DOHH2 (cell line): ENCODE data around the gene CD109.

Experiments
- H3F3A ChIP-seq: fragments of 200-600 bp; sonication (generic), shearing (Covaris generic); 2 replicates; pipeline ENCODE4 v1.6.0; 2016; ENCODE audit warnings: antibody characterized with exemption, mild to moderate bottlenecking; ENCODE audit not compliant: control insufficient read depth, insufficient read depth
- H3K27ac ChIP-seq: fragments of 200-600 bp; sonication (generic); 2 replicates; pipeline ENCODE4 v1.5.1; 2014; ENCODE audit warnings: low read depth, mild to moderate bottlenecking, low read length, moderate library complexity
- H3K27me3 ChIP-seq: fragments of 200-600 bp; sonication (generic); 2 replicates; pipeline ENCODE4 v1.6.1; 2014; ENCODE audit warnings: mild to moderate bottlenecking, low read length, mixed read lengths; ENCODE audit not compliant: control insufficient read depth
- H3K36me3 ChIP-seq: fragments of 200-600 bp; sonication (generic); 2 replicates; pipeline ENCODE4 v1.6.1; 2014; ENCODE audit warnings: mild to moderate bottlenecking, low read length, moderate library complexity, mixed read lengths; ENCODE audit not compliant: control insufficient read depth
- H3K4me1 ChIP-seq: fragments of 200-600 bp; sonication (generic); 2 replicates; pipeline ENCODE4 v1.6.1; 2014; ENCODE audit warnings: mild to moderate bottlenecking, low read length, mixed read lengths; ENCODE audit not compliant: control insufficient read depth
- H3K4me2 ChIP-seq: fragments of 200-600 bp; sonication (generic); 2 replicates; pipeline ENCODE4 v1.6.0; 2014; ENCODE audit warnings: mild to moderate bottlenecking, low read length, moderate library complexity
- H3K4me3 ChIP-seq: fragments of 200-600 bp; sonication (generic); 2 replicates; pipeline ENCODE4 v1.5.1; 2014; ENCODE audit warnings: mild to moderate bottlenecking, low read length, mixed read lengths
- H3K79me2 ChIP-seq: fragments of 200-600 bp; sonication (generic); 2 replicates; pipeline ENCODE4 v1.6.1; 2014; ENCODE audit warnings: mild to moderate bottlenecking, low read length, mixed read lengths; ENCODE audit not compliant: control insufficient read depth
- H3K9me2 ChIP-seq: fragments of 200-600 bp; sonication (generic); replicated peaks from 2 replicates; pipeline ENCODE4 v1.6.1; 2014; ENCODE audit warnings: mild to moderate bottlenecking, low read length, mixed read lengths; ENCODE audit not compliant: control insufficient read depth
- H3K9me3 ChIP-seq: fragments of 200-600 bp; sonication (generic); 2 replicates; pipeline ENCODE4 v1.6.1; 2014; ENCODE audit warnings: antibody characterized with exemption, low read length, mixed read lengths; ENCODE audit not compliant: control insufficient read depth, insufficient read depth
- H4K20me1 ChIP-seq: fragments of 200-600 bp; sonication (generic); 2 replicates; pipeline ENCODE4 v1.6.0; 2014; ENCODE audit warnings: low read depth, mild to moderate bottlenecking, antibody characterized with exemption, low read length, moderate library complexity; ENCODE audit not compliant: control insufficient read depth, insufficient read depth
- EZH2phosphoT487 ChIP-seq: fragments of 200-600 bp; sonication (generic); IDR thresholded peaks from 2 replicates; pipeline ENCODE4 v1.6.1; 2017; ENCODE audit warnings: borderline replicate concordance, mild to moderate bottlenecking, antibody characterized with exemption, low read length, moderate library complexity, mixed read lengths
- TF ChIP-seq, protein P1 (sequence below): fragments of 200-600 bp; sonication (generic); IDR thresholded peaks from one replicate; pipeline ENCODE4 v1.5.1; 2014; ENCODE audit warnings: antibody characterized with exemption, mild to moderate bottlenecking, low read depth, low read length; ENCODE audit not compliant: poor library complexity, severe bottlenecking

CD109 gene

DNA sequence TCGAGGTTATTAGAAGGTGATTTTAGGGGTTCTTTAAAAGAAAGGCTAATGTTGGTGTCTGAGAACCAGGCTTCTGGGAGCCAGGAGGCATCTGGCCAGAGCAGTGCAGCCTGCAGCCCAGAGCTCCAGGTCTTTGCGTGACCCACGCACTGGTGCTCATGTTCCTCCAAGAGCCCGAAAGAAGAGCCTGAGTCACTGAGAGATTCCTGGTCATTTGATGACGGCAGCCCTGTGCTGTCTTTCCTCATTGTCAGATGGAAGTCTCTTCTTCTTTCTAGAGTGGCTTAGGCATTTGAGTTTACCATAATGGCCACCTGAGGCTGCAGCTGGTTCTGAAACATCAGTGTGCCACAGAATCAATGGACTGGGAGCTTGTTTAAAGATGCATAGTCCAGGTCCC lies 46.4 kb downstream of the CD109 start:
- H3K27me3 ChIP-seq: 0 out of 2 replicates have a peak, but pooled peaks cover 10% of the 10 kb centered on the region
- H3K4me3 ChIP-seq: no peak overlapping the region
- H3K4me2 ChIP-seq: no peak overlapping the region
- H3K79me2 ChIP-seq: no peaks in the 10 kb centered on the region
- H3K36me3 ChIP-seq: no peaks in the 10 kb centered on the region
- no peak overlapping the region for H3K27ac ChIP-seq
- no peaks in the 10 kb centered on the region for H3K9me2 ChIP-seq
- H3F3A ChIP-seq: no peaks in the 10 kb centered on the region
- H4K20me1 ChIP-seq: no peaks in the 10 kb centered on the region
- H3K4me1 ChIP-seq: no peaks in the 10 kb centered on the region
- no peaks in the 10 kb centered on the region for H3K9me3 ChIP-seq
- TF ChIP-seq, protein P1, sequence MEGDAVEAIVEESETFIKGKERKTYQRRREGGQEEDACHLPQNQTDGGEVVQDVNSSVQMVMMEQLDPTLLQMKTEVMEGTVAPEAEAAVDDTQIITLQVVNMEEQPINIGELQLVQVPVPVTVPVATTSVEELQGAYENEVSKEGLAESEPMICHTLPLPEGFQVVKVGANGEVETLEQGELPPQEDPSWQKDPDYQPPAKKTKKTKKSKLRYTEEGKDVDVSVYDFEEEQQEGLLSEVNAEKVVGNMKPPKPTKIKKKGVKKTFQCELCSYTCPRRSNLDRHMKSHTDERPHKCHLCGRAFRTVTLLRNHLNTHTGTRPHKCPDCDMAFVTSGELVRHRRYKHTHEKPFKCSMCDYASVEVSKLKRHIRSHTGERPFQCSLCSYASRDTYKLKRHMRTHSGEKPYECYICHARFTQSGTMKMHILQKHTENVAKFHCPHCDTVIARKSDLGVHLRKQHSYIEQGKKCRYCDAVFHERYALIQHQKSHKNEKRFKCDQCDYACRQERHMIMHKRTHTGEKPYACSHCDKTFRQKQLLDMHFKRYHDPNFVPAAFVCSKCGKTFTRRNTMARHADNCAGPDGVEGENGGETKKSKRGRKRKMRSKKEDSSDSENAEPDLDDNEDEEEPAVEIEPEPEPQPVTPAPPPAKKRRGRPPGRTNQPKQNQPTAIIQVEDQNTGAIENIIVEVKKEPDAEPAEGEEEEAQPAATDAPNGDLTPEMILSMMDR: no peak
- no peak for TF ChIP-seq EZH2phosphoT487

DNA sequence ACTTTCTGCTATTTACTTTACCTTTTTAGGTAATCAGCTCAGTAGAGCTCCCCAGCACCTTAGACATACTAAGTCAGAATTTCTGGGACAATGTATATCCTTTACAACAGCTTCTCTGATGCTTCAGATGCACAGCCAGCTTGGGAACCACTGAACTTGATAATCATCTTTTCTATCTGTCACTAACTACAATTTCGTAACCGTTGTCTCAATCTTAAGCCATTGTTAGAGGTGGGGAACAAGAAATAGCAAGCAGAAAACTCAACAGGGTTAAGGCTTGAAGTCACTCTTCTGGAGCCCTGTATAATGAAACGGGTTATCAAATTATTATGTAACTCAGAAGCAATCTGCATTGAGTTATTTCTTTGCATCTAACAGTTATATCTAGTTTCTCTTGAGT lies 47.1 kb downstream of the CD109 start:
- H3K9me2 ChIP-seq: no peaks in the 10 kb centered on the region
- no peaks in the 10 kb centered on the region for H3K9me3 ChIP-seq
- no peak overlapping the region for H3K4me3 ChIP-seq
- H3K4me1 ChIP-seq: no peaks in the 10 kb centered on the region
- H3K36me3 ChIP-seq: no peaks in the 10 kb centered on the region
- H4K20me1 ChIP-seq: no peaks in the 10 kb centered on the region
- TF ChIP-seq, protein P1: no peak
- no peak for TF ChIP-seq EZH2phosphoT487
- H3K27me3 ChIP-seq: 0 out of 2 replicates have a peak, but pooled peaks cover 9% of the 10 kb centered on the region
- no peak overlapping the region for H3K27ac ChIP-seq
- H3K4me2 ChIP-seq: no peak overlapping the region
- H3F3A ChIP-seq: no peaks in the 10 kb centered on the region
- H3K79me2 ChIP-seq: no peaks in the 10 kb centered on the region

DNA sequence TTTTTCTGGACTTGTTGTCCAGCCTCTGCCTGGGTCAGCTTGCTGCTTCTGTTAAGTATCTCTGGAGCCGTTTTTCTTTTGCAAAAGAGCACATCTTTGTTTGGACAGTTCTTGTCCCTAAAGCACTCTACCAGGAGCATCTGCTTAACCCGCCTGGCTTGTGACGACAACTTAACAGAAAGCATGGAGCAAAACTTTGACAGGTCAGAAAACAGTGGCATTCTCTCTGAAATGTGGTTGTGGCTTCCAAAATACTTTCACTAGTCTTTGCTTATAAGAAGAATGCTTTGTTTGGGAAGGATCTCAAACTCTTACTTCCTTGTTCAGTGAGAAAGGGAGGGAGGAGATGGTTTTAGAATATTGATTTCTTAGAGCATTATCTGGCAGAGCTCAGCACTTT lies 47.6 kb downstream of the CD109 start:
- Histone ChIP-seq H3K36me3 (no peaks in the 10 kb centered on the region), H3K79me2 (no peaks in the 10 kb centered on the region), H3K9me3 (no peaks in the 10 kb centered on the region), H4K20me1 (no peaks in the 10 kb centered on the region), H3F3A (no peaks in the 10 kb centered on the region), H3K9me2 (no peaks in the 10 kb centered on the region), H3K27ac (no peak overlapping the region), H3K4me3 (no peak overlapping the region), H3K4me1 (no peaks in the 10 kb centered on the region), H3K4me2 (no peak overlapping the region), H3K27me3 (0 out of 2 replicates have a peak, but pooled peaks cover 9% of the 10 kb centered on the region)
- TF ChIP-seq, protein P1: no peak
- no peak for TF ChIP-seq EZH2phosphoT487
